Measurements from ENCODE around the gene NCAM2.
"Not testable (repeated sequence)": the region's sequence is repeated elsewhere in the genome, so short reads cannot be mapped to it uniquely, and the experiment has no call there.

NCAM2 gene

GRCh38 chr21:21109736-21110135 is 111.5 kb downstream of the NCAM2 start:
- no peaks in the 10 kb centered on the region for H3K27me3 ChIP-seq (ENCODE audit: control insufficient read depth in 1 of 2, insufficient read depth in 2 of 2, low read length in 2 of 2)
- H3K4me1 ChIP-seq (ENCODE audit: insufficient read depth, low read length): peaks cover 4% of the 10 kb centered on the region
- H3K4me3 ChIP-seq (ENCODE audit: low read depth in 1 of 2, low read length in 2 of 2): no peak overlapping the region
- H3K27ac ChIP-seq (ENCODE audit: low read depth, low read length): no peak overlapping the region
- no peaks in the 10 kb centered on the region for H3K36me3 ChIP-seq (ENCODE audit: insufficient read depth, low read length)
- H3K9me3 ChIP-seq (ENCODE audit: low read length): no peaks in the 10 kb centered on the region
- H3K9ac ChIP-seq (ENCODE audit: low read length): no peak overlapping the region

- H3K4me3 ChIP-seq (ENCODE audit: low read depth in 1 of 2, low read length in 2 of 2): no peak overlapping the region
Measured at GRCh38 chr21:21111309-21111920, 113.2 kb downstream of the NCAM2 start.

GRCh38 chr21:21114461-21114860 is 116.3 kb downstream of the NCAM2 start:
- H3K36me3 ChIP-seq (ENCODE audit: insufficient read depth, low read length): no peaks in the 10 kb centered on the region
- no peak overlapping the region for H3K4me3 ChIP-seq (ENCODE audit: low read depth in 1 of 2, low read length in 2 of 2)
- H3K9ac ChIP-seq (ENCODE audit: low read length): no peak overlapping the region
- no peaks in the 10 kb centered on the region for H3K27me3 ChIP-seq (ENCODE audit: control insufficient read depth in 1 of 2, insufficient read depth in 2 of 2, low read length in 2 of 2)
- H3K27ac ChIP-seq (ENCODE audit: low read depth, low read length): no peak overlapping the region
- H3K4me1 ChIP-seq (ENCODE audit: insufficient read depth, low read length): peaks cover 4% of the 10 kb centered on the region
- H3K9me3 ChIP-seq (ENCODE audit: low read length): no peaks in the 10 kb centered on the region

More at GRCh38 chr21:21111309-21111920, 113.2 kb downstream of the NCAM2 start:
- H3K9me3 ChIP-seq (ENCODE audit: low read length): no peaks in the 10 kb centered on the region
- peaks cover 4% of the 10 kb centered on the region for H3K4me1 ChIP-seq (ENCODE audit: insufficient read depth, low read length)
- no peaks in the 10 kb centered on the region for H3K27me3 ChIP-seq (ENCODE audit: control insufficient read depth in 1 of 2, insufficient read depth in 2 of 2, low read length in 2 of 2)
- no peak overlapping the region for H3K9ac ChIP-seq (ENCODE audit: low read length)
- H3K36me3 ChIP-seq (ENCODE audit: insufficient read depth, low read length): no peaks in the 10 kb centered on the region
- H3K27ac ChIP-seq (ENCODE audit: low read depth, low read length): no peak overlapping the region

- Histone ChIP-seq H3K9me3 (ENCODE audit: low read length) (no peaks in the 10 kb centered on the region), H3K27ac (ENCODE audit: low read depth, low read length) (no peak overlapping the region), H3K36me3 (ENCODE audit: insufficient read depth, low read length) (no peaks in the 10 kb centered on the region), H3K4me1 (ENCODE audit: insufficient read depth, low read length) (no peaks in the 10 kb centered on the region), H3K9ac (ENCODE audit: low read length) (no peak overlapping the region), H3K4me3 (ENCODE audit: low read depth in 1 of 2, low read length in 2 of 2) (no peak overlapping the region), H3K27me3 (ENCODE audit: control insufficient read depth in 1 of 2, insufficient read depth in 2 of 2, low read length in 2 of 2) (no peaks in the 10 kb centered on the region)
Measured at GRCh38 chr21:21119091-21119490, 120.9 kb downstream of the NCAM2 start.

- Histone ChIP-seq H3K36me3 (ENCODE audit: insufficient read depth, low read length) (no peaks in the 10 kb centered on the region), H3K9me3 (ENCODE audit: low read length) (no peaks in the 10 kb centered on the region), H3K9ac (ENCODE audit: low read length) (no peak overlapping the region), H3K27ac (ENCODE audit: low read depth, low read length) (no peak overlapping the region), H3K27me3 (ENCODE audit: control insufficient read depth in 1 of 2, insufficient read depth in 2 of 2, low read length in 2 of 2) (no peaks in the 10 kb centered on the region), H3K4me1 (ENCODE audit: insufficient read depth, low read length) (no peaks in the 10 kb centered on the region), H3K4me3 (ENCODE audit: low read depth in 1 of 2, low read length in 2 of 2) (no peak overlapping the region)
Measured at GRCh38 chr21:21122680-21123079, 124.5 kb downstream of the NCAM2 start.

- Histone ChIP-seq H3K4me3 (ENCODE audit: low read depth in 1 of 2, low read length in 2 of 2) (no peak overlapping the region), H3K9me3 (ENCODE audit: low read length) (no peaks in the 10 kb centered on the region), H3K9ac (ENCODE audit: low read length) (no peak overlapping the region), H3K36me3 (ENCODE audit: insufficient read depth, low read length) (no peaks in the 10 kb centered on the region), H3K4me1 (ENCODE audit: insufficient read depth, low read length) (no peaks in the 10 kb centered on the region), H3K27me3 (ENCODE audit: control insufficient read depth in 1 of 2, insufficient read depth in 2 of 2, low read length in 2 of 2) (no peaks in the 10 kb centered on the region), H3K27ac (ENCODE audit: low read depth, low read length) (no peak overlapping the region)
Measured at GRCh38 chr21:21132390-21132789, 134.2 kb downstream of the NCAM2 start.

GRCh38 chr21:21137986-21138385 is 139.8 kb downstream of the NCAM2 start:
- no peak overlapping the region for H3K9ac ChIP-seq (ENCODE audit: low read length)
- no peak overlapping the region for H3K27ac ChIP-seq (ENCODE audit: low read depth, low read length)
- H3K9me3 ChIP-seq (ENCODE audit: low read length): no peaks in the 10 kb centered on the region
- H3K4me1 ChIP-seq (ENCODE audit: insufficient read depth, low read length): no peaks in the 10 kb centered on the region
- no peak overlapping the region for H3K4me3 ChIP-seq (ENCODE audit: low read depth in 1 of 2, low read length in 2 of 2)
- H3K36me3 ChIP-seq (ENCODE audit: insufficient read depth, low read length): no peaks in the 10 kb centered on the region
- no peaks in the 10 kb centered on the region for H3K27me3 ChIP-seq (ENCODE audit: control insufficient read depth in 1 of 2, insufficient read depth in 2 of 2, low read length in 2 of 2)

GRCh38 chr21:21146587-21147373 is 148.6 kb downstream of the NCAM2 start:
- H3K9ac ChIP-seq (ENCODE audit: low read length): no peak overlapping the region
- H3K27me3 ChIP-seq (ENCODE audit: control insufficient read depth in 1 of 2, insufficient read depth in 2 of 2, low read length in 2 of 2): no peaks in the 10 kb centered on the region
- H3K4me1 ChIP-seq (ENCODE audit: insufficient read depth, low read length): no peaks in the 10 kb centered on the region
- no peaks in the 10 kb centered on the region for H3K36me3 ChIP-seq (ENCODE audit: insufficient read depth, low read length)
- no peak overlapping the region for H3K27ac ChIP-seq (ENCODE audit: low read depth, low read length)
- H3K4me3 ChIP-seq (ENCODE audit: low read depth in 1 of 2, low read length in 2 of 2): no peak overlapping the region
- no peaks in the 10 kb centered on the region for H3K9me3 ChIP-seq (ENCODE audit: low read length)

- no peaks in the 10 kb centered on the region for H3K36me3 ChIP-seq (ENCODE audit: insufficient read depth, low read length)
- H3K9ac ChIP-seq (ENCODE audit: low read length): no peak overlapping the region
- H3K27ac ChIP-seq (ENCODE audit: low read depth, low read length): no peak overlapping the region
- H3K27me3 ChIP-seq (ENCODE audit: control insufficient read depth in 1 of 2, insufficient read depth in 2 of 2, low read length in 2 of 2): no peaks in the 10 kb centered on the region
- H3K4me1 ChIP-seq (ENCODE audit: insufficient read depth, low read length): no peaks in the 10 kb centered on the region
- no peak overlapping the region for H3K4me3 ChIP-seq (ENCODE audit: low read depth in 1 of 2, low read length in 2 of 2)
- no peaks in the 10 kb centered on the region for H3K9me3 ChIP-seq (ENCODE audit: low read length)
Measured at GRCh38 chr21:21147374-21147745, 149.2 kb downstream of the NCAM2 start.

DNA sequence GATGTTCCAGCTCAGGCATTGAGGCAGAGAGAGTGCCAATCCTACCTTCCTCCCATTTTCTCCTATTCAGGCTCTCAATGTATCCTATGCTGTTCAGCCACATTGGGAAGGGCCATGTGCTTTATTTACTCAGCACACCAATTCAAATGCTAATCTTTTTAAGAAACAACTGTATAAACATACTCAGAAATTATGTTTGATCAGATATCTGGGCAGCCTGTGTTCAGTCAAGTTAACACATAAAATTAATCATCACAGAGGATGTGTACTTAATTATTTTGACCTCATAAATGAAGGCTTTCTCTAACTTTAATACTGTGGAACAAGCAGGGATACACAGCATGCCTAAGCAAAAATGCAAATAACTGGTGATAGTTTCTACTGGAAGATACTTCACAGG is 149.8 kb downstream of the NCAM2 start:
- Histone ChIP-seq H3K9ac (ENCODE audit: low read length) (no peak overlapping the region), H3K4me1 (ENCODE audit: insufficient read depth, low read length) (no peaks in the 10 kb centered on the region), H3K27ac (ENCODE audit: low read depth, low read length) (no peak overlapping the region), H3K9me3 (ENCODE audit: low read length) (no peaks in the 10 kb centered on the region), H3K27me3 (ENCODE audit: control insufficient read depth in 1 of 2, insufficient read depth in 2 of 2, low read length in 2 of 2) (no peaks in the 10 kb centered on the region), H3K4me3 (ENCODE audit: low read depth in 1 of 2, low read length in 2 of 2) (no peak overlapping the region), H3K36me3 (ENCODE audit: insufficient read depth, low read length) (no peaks in the 10 kb centered on the region)

DNA sequence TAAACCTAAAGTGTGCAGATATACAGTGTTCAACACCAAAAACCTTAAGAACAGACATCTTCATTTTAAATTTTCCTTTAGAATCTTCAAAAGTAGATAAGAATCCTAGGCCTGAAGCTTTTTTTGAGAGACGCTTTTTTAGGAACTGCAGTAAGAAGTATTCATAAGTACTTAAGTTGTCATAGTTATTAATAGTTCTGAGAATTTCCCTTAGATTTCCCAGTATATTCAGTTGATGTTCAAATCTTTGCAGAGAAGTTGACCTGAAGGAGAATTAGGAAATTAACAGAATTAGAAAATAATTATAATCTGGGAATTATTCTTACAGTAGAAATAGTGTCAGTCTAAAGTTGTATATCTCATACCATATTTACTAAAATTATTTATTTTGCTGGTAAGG is 150.3 kb downstream of the NCAM2 start:
- Histone ChIP-seq H3K27ac (ENCODE audit: low read depth, low read length) (no peak overlapping the region), H3K4me3 (ENCODE audit: low read depth in 1 of 2, low read length in 2 of 2) (no peak overlapping the region), H3K9me3 (ENCODE audit: low read length) (no peaks in the 10 kb centered on the region), H3K4me1 (ENCODE audit: insufficient read depth, low read length) (no peaks in the 10 kb centered on the region), H3K9ac (ENCODE audit: low read length) (no peak overlapping the region), H3K36me3 (ENCODE audit: insufficient read depth, low read length) (no peaks in the 10 kb centered on the region), H3K27me3 (ENCODE audit: control insufficient read depth in 1 of 2, insufficient read depth in 2 of 2, low read length in 2 of 2) (no peaks in the 10 kb centered on the region)

DNA sequence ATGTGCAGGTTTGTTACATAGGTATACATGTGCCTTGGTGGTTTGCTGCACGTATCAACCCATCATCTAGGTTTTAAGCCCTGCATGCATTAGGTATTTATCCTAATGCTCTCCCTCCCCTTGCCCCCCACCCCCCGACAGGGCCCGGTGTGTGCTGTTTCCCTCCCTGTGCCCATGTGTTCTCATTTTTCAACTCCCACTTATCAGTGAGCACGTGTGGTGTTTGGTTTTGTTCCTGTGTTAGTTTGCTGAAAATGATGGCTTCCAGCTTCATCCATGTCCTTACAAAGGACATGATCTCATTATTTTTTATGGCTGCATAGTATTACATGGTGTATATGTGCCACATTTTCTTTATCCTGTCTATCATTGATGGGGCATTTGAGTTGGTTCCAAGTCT is 151.2 kb downstream of the NCAM2 start:
- H3K9me3 ChIP-seq (ENCODE audit: low read length); H3K27ac ChIP-seq (ENCODE audit: low read depth, low read length); H3K4me3 ChIP-seq (ENCODE audit: low read depth in 1 of 2, low read length in 2 of 2); H3K36me3 ChIP-seq (ENCODE audit: insufficient read depth, low read length); H3K4me1 ChIP-seq (ENCODE audit: insufficient read depth, low read length); H3K9ac ChIP-seq (ENCODE audit: low read length); H3K27me3 ChIP-seq (ENCODE audit: control insufficient read depth in 1 of 2, insufficient read depth in 2 of 2, low read length in 2 of 2): not testable (repeated sequence)
